AG10803 (cell line): Measurements from ENCODE around the gene BCAS3.

ENCODE experiments used
- DNase-seq: peaks from one replicate; pipeline ENCODE4 v3.0.0; 2010; ENCODE audit warnings: low read depth
- H3K4me3 ChIP-seq: 2 replicates; pipeline ENCODE4 v1.5.1; 2011; ENCODE audit warnings: mild to moderate bottlenecking, low read length, control low read depth
- CTCF ChIP-seq: conservative IDR thresholded peaks from 2 replicates; pipeline ENCODE4 v1.5.1; 2011; ENCODE audit warnings: mild to moderate bottlenecking, low read length, control low read depth, inconsistent platforms

The BCAS3 gene

GRCh38 chr17:61323003-61323908 is 645.6 kb downstream of the BCAS3 start:
- DNase-seq = no peak
- no peak overlapping the region for H3K4me3 ChIP-seq
- TF ChIP-seq CTCF = no peak

- DNase-seq = no peak
- no peak overlapping the region for H3K4me3 ChIP-seq
- TF ChIP-seq CTCF = no peak
Observed at GRCh38 chr17:61323909-61324868, 646.5 kb downstream of the BCAS3 start.

GRCh38 chr17:61324950-61325349 is 647.3 kb downstream of the BCAS3 start:
- DNase-seq = no peak

GRCh38 chr17:61325382-61326073 is 647.9 kb downstream of the BCAS3 start:
- peak; percentile 41 for DNase-seq
- no peak for TF ChIP-seq CTCF
- H3K4me3 ChIP-seq = no peak overlapping the region

More at GRCh38 chr17:61324950-61325349, 647.3 kb downstream of the BCAS3 start:
- no peak overlapping the region for H3K4me3 ChIP-seq
- TF ChIP-seq CTCF = no peak

GRCh38 chr17:61326330-61326729 is 648.7 kb downstream of the BCAS3 start:
- no peak for DNase-seq
- H3K4me3 ChIP-seq = no peak overlapping the region
- no peak for TF ChIP-seq CTCF

- no peak overlapping the region for H3K4me3 ChIP-seq
- DNase-seq = no peak
- TF ChIP-seq CTCF = no peak
Observed at GRCh38 chr17:61328351-61328750, 650.7 kb downstream of the BCAS3 start.
